Measurements from ENCODE around the gene PARN.
"Not testable (repeated sequence)": the region's sequence is repeated elsewhere in the genome, so short reads cannot be mapped to it uniquely, and the experiment has no call there.

The PARN gene

DNA sequence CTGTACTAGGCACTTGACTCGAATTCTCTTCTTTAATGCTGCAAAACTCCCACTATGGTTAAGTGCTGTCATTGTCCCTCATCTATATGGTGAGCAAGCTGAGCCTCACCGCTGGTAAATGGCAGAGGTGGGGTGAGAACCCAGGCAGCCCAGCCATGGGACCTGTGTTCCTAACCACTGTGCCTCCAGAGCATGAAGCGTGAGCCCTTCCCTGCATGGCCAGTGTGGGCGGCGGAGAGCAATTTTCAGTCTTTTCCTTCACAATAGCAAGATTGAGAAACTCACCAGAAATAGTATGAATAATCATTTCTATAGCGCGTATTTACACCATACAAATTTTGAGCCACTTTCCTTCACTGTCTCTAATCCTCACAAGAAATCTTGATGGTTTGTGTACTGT, 11.9 kb upstream of the PARN start:
- CTCF ChIA-PET, result interaction anchor here (1.2 to 1.9 kb wide), 2 partner anchors 10 to 722 kb away, joined by 5 to 8 read pairs; partner anchors contain the start of gene ERCC4
- POLR2A ChIA-PET, result no interaction called here
- H3K4me3 ChIP-seq (ENCODE audit: low read depth, low read length), result no peak overlapping the region
- TF ChIP-seq, protein P1, sequence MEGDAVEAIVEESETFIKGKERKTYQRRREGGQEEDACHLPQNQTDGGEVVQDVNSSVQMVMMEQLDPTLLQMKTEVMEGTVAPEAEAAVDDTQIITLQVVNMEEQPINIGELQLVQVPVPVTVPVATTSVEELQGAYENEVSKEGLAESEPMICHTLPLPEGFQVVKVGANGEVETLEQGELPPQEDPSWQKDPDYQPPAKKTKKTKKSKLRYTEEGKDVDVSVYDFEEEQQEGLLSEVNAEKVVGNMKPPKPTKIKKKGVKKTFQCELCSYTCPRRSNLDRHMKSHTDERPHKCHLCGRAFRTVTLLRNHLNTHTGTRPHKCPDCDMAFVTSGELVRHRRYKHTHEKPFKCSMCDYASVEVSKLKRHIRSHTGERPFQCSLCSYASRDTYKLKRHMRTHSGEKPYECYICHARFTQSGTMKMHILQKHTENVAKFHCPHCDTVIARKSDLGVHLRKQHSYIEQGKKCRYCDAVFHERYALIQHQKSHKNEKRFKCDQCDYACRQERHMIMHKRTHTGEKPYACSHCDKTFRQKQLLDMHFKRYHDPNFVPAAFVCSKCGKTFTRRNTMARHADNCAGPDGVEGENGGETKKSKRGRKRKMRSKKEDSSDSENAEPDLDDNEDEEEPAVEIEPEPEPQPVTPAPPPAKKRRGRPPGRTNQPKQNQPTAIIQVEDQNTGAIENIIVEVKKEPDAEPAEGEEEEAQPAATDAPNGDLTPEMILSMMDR (IDR thresholded peaks at IDR 0.05; ENCODE audit: insufficient read depth, low read length, missing control alignments), result no peak
- DNase-seq (ENCODE audit: low read depth, low spot score), result no peak

DNA sequence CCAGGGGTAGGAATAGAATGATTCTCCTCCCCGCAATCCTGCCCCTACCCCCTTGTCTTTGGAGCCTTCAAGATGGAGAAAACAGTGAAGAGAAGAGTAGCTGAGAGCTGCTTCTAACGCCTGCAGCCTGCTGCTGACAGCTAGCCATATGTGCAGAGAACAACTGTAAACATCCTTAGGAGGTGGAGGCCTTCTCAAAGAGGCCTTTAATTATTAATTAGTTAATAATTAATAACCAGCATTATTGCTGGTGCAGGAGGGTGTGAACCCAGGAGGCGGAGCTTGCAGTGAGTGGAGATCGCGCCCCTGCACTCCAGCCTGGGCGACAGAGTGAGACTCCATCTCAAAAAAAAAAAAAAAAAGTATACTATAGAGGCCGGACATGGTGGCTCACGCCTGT, 11.1 kb upstream of the PARN start:
- TF ChIP-seq, protein P1 (IDR thresholded peaks at IDR 0.05; ENCODE audit: insufficient read depth, low read length, missing control alignments), result no peak

DNA sequence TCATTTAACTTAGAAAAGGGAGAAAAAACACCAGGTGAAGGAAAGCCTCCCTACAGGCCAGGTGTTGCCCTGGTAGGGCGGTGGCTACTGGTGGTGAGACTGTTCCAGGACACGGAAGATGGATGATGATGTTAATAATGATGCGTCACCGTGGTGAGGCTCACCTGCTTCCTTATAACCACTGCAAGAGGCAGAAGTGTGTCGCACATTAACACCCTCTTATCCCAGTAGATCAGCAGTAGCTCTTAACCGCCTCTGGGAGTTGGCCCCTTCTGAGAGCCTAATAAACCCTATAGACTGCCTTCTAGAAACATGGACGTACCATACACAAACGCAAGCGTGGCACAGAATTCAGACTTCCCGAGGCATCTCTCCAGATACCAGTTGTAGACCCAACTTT, 10.5 kb upstream of the PARN start:
- no peak for DNase-seq (ENCODE audit: low read depth, low spot score)
- POLR2A ChIA-PET, result interaction anchor here (0.6 kb wide), 1 partner anchor 18 kb away, joined by 3 read pairs; no protein-coding TSS in a partner anchor
- H3K4me3 ChIP-seq (ENCODE audit: low read depth, low read length), result no peak overlapping the region
- CTCF ChIA-PET, result interaction anchor here (0.7 to 1.0 kb wide), 2 partner anchors 9 to 714 kb away, joined by 3 read pairs; no protein-coding TSS in a partner anchor
- TF ChIP-seq, protein P1 (IDR thresholded peaks at IDR 0.05; ENCODE audit: insufficient read depth, low read length, missing control alignments), result no peak

More for the DNA sequence above, 11.1 kb upstream of the PARN start:
- no peak overlapping the region for H3K4me3 ChIP-seq (ENCODE audit: low read depth, low read length)
- ChIA-PET CTCF (interaction anchor here (0.7 to 1.0 kb wide), 2 partner anchors 8 to 740 kb away, joined by 3 read pairs; no protein-coding TSS in a partner anchor), POLR2A (interaction anchor here (0.6 kb wide), 1 partner anchor 19 kb away, joined by 3 read pairs; no protein-coding TSS in a partner anchor)
- DNase-seq (ENCODE audit: low read depth, low spot score), result no peak

DNA sequence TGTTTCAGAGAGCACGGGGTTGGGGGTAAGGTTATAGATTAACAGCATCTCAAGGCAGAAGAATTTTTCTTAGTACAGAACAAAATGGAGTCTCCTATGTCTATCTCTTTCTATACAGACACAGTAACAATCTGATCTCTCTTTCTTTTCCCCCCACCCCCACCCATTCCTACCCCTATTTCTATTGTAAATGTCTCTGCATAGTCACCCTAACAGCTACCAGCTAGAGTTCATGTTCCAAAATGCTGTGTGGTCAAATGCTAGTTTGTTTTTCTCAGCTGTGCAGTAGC, 6.8 kb upstream of the PARN start:
- DNase-seq (ENCODE audit: low read depth, low spot score); POLR2A ChIA-PET; H3K4me3 ChIP-seq (ENCODE audit: low read depth, low read length); CTCF ChIA-PET: not testable (repeated sequence)

DNA sequence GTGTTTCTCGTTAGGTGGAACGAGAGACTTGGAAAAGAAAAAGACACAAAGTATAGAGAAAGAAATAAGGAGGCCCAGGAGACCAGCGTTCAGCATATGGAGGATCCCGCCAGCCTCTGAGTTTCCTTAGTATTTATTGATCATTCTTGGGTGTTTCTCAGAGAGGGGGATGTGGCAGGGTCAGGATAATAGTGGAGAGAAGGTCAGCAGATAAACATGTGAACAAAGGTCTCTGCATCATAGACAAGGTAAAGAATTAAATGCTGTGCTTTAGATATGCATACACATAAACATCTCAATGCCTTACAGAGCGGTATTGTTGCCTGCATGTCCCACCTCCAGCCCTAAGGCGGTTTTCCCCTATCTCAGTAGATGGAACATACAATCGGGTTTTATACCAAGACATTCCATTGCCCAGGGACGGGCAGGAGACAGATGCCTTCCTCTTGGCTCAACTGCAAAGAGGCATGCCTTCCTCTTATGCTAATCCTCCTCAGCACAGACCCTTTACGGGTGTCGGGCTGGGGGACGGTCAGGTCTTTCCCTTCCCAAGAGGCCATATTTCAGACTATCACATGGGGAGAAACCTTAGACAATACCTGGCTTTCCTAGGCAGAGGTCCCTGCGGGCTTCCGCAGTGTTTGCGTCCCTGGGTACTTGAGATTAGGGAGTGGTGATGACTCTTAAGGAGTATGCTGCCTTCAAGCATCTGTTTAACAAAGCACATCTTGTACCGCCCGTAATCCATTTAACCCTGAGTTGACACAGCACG, 6.3 kb upstream of the PARN start:
- H3K4me3 ChIP-seq (ENCODE audit: low read depth, low read length); POLR2A ChIA-PET: not testable (repeated sequence)

DNA sequence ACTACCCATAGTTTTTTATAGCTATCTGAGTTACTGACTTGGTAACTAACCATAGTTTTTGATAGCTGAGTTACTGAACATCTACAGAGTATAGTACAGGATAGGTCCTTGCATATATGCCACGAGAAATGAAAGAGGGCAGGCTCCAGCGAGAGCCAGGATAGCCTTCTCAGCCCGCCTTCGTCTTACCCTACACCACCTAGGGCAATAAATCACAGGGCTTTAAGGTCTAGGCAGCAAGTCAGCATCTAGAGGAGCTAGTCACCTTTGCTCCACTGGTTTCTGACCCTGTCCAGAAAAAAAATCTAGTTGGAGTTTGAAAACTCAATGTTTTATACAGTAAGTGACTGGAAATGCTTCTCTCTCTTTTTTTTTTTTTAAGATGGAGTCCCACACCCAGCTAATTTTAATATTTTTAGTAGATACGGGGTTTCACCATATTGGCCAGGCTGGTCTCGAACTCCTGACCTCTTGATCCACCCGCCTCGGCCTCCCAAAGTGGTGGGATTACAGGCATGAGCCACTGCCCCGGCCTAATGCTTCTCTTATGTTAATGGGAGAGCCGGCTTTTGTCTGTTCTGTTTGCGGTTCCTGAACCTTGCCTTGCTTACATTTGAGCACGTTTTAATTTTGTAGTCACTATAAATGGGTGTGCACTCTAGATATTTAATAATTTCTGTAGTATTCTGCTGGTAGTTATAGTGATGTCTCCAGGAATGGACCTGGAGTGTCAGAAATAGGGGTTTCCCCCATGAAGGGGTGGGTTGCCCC, 5.5 kb upstream of the PARN start:
- ChIA-PET CTCF (interaction anchor here (0.8 kb wide), 1 partner anchor 8 kb away, joined by 4 read pairs; no protein-coding TSS in a partner anchor), POLR2A (no interaction called here)
- no peak overlapping the region for H3K4me3 ChIP-seq (ENCODE audit: low read depth, low read length)
- TF ChIP-seq, protein P1 (IDR thresholded peaks at IDR 0.05; ENCODE audit: insufficient read depth, low read length, missing control alignments), result no peak
- DNase-seq (ENCODE audit: low read depth, low spot score), result no peak

More for the DNA sequence above, 6.3 kb upstream of the PARN start:
- CTCF ChIA-PET; DNase-seq (ENCODE audit: low read depth, low spot score): not testable (repeated sequence)

DNA sequence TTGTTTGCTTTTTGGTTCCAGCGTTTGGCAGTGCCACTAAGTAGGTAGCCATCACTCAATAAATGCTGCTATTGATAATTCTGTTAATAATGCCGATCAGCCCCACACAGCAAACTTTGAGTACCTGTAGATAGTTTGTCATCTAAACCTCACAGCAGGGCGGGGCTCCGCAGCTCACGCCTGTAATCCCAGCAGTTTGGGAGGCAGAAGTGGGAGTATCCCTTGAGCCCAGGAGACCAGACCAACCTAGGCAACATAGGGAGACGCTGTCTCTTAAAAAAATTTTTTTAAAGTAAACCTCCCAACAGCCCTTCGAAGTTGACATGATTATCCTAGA, 4.3 kb upstream of the PARN start:
- TF ChIP-seq, protein P1 (IDR thresholded peaks at IDR 0.05; ENCODE audit: insufficient read depth, low read length, missing control alignments), result no peak
- POLR2A ChIA-PET, result interaction anchor here (0.6 kb wide), 1 partner anchor 123 kb away, joined by 3 read pairs; no protein-coding TSS in a partner anchor
- DNase-seq (ENCODE audit: low read depth, low spot score), result no peak
- H3K4me3 ChIP-seq (ENCODE audit: low read depth, low read length), result peak overlapping the region; percentile 89
- CTCF ChIA-PET, result interaction anchor here (0.7 to 1.0 kb wide), 2 partner anchors 35 to 715 kb away, joined by 3 read pairs; partner anchors contain the start of gene ERCC4
